HG03064 (cell line): ENCODE measurements around the gene HLA-DRA.

ENCODE experiments used
- ATAC-seq: cut with Tn5 transposase; IDR thresholded peaks from one replicate; pipeline ENCODE4 v1.9.1; 2021; ENCODE audit warnings: low read depth; ENCODE audit not compliant: unreplicated experiment

HLA-DRA gene

GRCh38 chr6:32439602-32440214 is at the start of gene HLA-DRA:
Gene HLA-DRA (plus strand): TSS chr6:32439887. CDS start chr6:32439951, 64 bp downstream.
- peak; percentile 65 for ATAC-seq

- ATAC-seq, result no peak
These were observed 48.2 kb upstream of the HLA-DRA start for GRCh38 chr6:32391505-32391904.

- ATAC-seq, result no peak
These were observed 45.8 kb upstream of the HLA-DRA start for GRCh38 chr6:32393665-32394420.

- ATAC-seq, result no peak
These were observed 43.7 kb upstream of the HLA-DRA start for GRCh38 chr6:32396028-32396427.

GRCh38 chr6:32397252-32397920 is 42.3 kb upstream of the HLA-DRA start:
- ATAC-seq, result peak; percentile 75

- no peak for ATAC-seq
These were observed 38.3 kb upstream of the HLA-DRA start for GRCh38 chr6:32401284-32401963.

GRCh38 chr6:32402812-32403211 is 36.9 kb upstream of the HLA-DRA start:
- no peak for ATAC-seq

GRCh38 chr6:32405656-32406055 is 34.0 kb upstream of the HLA-DRA start:
- ATAC-seq, result no peak

GRCh38 chr6:32406197-32406596 is 33.5 kb upstream of the HLA-DRA start:
- no peak for ATAC-seq

GRCh38 chr6:32406857-32407256 is 32.8 kb upstream of the HLA-DRA start, which contains the start of gene BTNL2:
Gene BTNL2 (minus strand): TSS chr6:32407181. CDS start chr6:32407123, 58 bp downstream.
- no peak for ATAC-seq

GRCh38 chr6:32410906-32411305 is 28.8 kb upstream of the HLA-DRA start:
- no peak for ATAC-seq

- no peak for ATAC-seq
These were observed 27.9 kb upstream of the HLA-DRA start for GRCh38 chr6:32411566-32412327.

- no peak for ATAC-seq
These were observed 26.1 kb upstream of the HLA-DRA start for GRCh38 chr6:32413427-32414047.

- ATAC-seq, result no peak
These were observed 24.1 kb upstream of the HLA-DRA start for GRCh38 chr6:32415521-32416019.

GRCh38 chr6:32416036-32416435 is 23.7 kb upstream of the HLA-DRA start:
- ATAC-seq, result no peak

GRCh38 chr6:32424589-32425300 is 14.9 kb upstream of the HLA-DRA start:
- ATAC-seq, result no peak

GRCh38 chr6:32426338-32426737 is 13.3 kb upstream of the HLA-DRA start:
- ATAC-seq, result no peak

GRCh38 chr6:32427218-32427617 is 12.5 kb upstream of the HLA-DRA start:
- ATAC-seq, result no peak

GRCh38 chr6:32427934-32428474 is 11.7 kb upstream of the HLA-DRA start:
- ATAC-seq, result no peak
